ENCODE results near the gene NELFCD. TPM values are rescaled to one million over a fixed set of nuclear protein-coding genes. Genes with fewer than 3 reads are reported as not detected.

NELFCD gene
- total RNA-seq, 2 donors from 2014 or later = 55.0 to 85.2 TPM

DNA sequence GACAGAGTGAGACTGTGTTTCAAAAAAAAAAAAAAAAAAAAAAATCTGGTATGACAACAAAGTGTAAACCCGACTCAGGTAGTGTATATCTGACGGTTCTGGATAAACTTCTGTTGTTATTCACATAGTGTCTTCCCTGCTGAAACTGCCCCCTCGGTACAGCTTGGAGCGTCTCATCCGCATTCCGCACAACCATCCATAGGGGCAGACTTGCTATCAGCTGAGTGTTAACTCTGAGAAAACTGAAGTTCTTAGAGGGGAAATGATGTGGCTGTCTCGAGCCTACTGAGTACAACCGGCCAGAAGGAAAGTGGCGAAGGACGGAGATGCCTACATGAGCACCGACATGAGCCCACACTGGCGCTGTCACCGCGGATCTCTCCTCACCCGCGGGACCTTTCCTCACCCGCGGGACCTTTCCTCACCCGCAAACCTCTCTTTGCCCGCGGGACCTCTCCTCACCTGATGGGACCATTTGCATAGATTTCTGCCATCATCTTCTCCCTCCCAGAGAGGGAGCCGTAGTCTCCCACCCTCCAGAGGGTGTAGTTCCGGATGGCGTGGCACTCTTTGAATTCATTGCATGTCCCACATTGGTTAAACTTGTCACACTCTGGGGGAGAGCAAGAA lies 16.2 kb downstream of the NELFCD start:
- intact Hi-C loops (cut with DNase I) = no loop called here
- Histone ChIP-seq H3K36me3 (peaks cover 2 to 23% of the 10 kb centered on the region in 2 donors), H3K27ac (no peak overlapping the region), H3K27me3 (replicated peaks; ENCODE audit: insufficient read depth) (no peaks in the 10 kb centered on the region), H3K4me1 (replicated peaks) (no peaks in the 10 kb centered on the region), H3K4me3 (no peak overlapping the region), H3K9me3 (no peaks in the 10 kb centered on the region)
- TF ChIP-seq, protein P1, sequence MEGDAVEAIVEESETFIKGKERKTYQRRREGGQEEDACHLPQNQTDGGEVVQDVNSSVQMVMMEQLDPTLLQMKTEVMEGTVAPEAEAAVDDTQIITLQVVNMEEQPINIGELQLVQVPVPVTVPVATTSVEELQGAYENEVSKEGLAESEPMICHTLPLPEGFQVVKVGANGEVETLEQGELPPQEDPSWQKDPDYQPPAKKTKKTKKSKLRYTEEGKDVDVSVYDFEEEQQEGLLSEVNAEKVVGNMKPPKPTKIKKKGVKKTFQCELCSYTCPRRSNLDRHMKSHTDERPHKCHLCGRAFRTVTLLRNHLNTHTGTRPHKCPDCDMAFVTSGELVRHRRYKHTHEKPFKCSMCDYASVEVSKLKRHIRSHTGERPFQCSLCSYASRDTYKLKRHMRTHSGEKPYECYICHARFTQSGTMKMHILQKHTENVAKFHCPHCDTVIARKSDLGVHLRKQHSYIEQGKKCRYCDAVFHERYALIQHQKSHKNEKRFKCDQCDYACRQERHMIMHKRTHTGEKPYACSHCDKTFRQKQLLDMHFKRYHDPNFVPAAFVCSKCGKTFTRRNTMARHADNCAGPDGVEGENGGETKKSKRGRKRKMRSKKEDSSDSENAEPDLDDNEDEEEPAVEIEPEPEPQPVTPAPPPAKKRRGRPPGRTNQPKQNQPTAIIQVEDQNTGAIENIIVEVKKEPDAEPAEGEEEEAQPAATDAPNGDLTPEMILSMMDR (IDR thresholded peaks at IDR 0.05) = no peak
- no peak for TF ChIP-seq POLR2AphosphoS5 (IDR thresholded peaks at IDR 0.05)
- DNase-seq (ENCODE audit: low spot score) = no peak
- WGBS = 90% methylated on average over 24 of the region's 24 CpGs

DNA sequence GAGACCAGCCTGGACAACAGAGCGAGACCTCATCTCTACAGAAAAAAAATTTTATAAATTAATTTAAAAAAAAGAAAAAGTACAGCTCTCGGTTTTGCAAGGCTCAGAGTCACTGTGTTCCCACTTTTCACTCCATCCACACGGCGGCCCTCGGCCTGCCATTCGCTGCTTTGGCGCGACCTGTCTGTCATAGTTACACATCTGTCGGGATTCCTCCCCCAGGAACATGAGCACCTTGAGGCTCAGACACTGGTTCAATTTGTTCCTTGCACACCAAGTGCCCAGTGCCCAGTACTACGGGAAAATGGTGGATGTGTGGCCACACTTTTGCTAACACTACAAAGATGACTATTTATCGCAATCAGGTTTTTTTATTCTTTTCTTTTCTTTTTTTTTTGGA lies 17.6 kb downstream of the NELFCD start:
- no peak for DNase-seq (ENCODE audit: low spot score)
- Histone ChIP-seq H3K27ac (no peak overlapping the region), H3K4me1 (replicated peaks) (no peaks in the 10 kb centered on the region), H3K4me3 (no peak overlapping the region), H3K9me3 (no peaks in the 10 kb centered on the region), H3K36me3 (peaks cover 2 to 23% of the 10 kb centered on the region in 2 donors), H3K27me3 (replicated peaks; ENCODE audit: insufficient read depth) (no peaks in the 10 kb centered on the region)
- intact Hi-C loops (cut with DNase I) = no loop called here
- TF ChIP-seq POLR2A (IDR thresholded peaks at IDR 0.05) (no peak), POLR2AphosphoS5 (IDR thresholded peaks at IDR 0.05) (no peak)
- TF ChIP-seq, protein P1 (IDR thresholded peaks at IDR 0.05) = no peak
- WGBS = 92% methylated on average over 11 of the region's 11 CpGs

DNA sequence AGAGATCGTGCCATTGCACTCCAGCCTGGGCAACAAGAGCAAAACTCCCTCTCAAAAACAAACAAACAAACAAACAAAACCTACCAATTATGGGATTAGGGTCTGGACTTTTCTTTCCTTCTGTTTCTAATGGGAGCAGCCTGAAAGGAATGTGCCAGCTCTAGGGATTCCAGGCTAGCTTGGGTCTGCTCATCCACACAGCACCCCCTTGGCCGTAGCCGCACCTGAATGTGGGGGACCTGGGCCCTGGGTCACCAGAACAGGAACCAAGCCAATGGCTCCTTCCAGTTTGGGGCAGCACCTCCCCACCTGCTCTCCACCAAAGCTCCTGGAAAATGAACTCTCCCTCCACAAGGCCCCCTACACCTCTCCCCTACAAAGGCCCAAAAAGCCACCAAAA lies 19.3 kb downstream of the NELFCD start:
- Histone ChIP-seq H3K27me3 (replicated peaks; ENCODE audit: insufficient read depth) (no peaks in the 10 kb centered on the region), H3K4me3 (no peak overlapping the region), H3K36me3 (peaks cover 2 to 23% of the 10 kb centered on the region in 2 donors), H3K9me3 (no peaks in the 10 kb centered on the region), H3K4me1 (replicated peaks) (peaks cover under 1% of the 10 kb centered on the region), H3K27ac (no peak overlapping the region)
- no peak for DNase-seq (ENCODE audit: low spot score)
- 80% methylated on average over 3 of the region's 3 CpGs for WGBS
- TF ChIP-seq POLR2AphosphoS5 (IDR thresholded peaks at IDR 0.05) = no peak
- TF ChIP-seq, protein P1 (IDR thresholded peaks at IDR 0.05) = no peak
- no peak for TF ChIP-seq POLR2A (IDR thresholded peaks at IDR 0.05)
- intact Hi-C loops (cut with DNase I) = no loop called here

DNA sequence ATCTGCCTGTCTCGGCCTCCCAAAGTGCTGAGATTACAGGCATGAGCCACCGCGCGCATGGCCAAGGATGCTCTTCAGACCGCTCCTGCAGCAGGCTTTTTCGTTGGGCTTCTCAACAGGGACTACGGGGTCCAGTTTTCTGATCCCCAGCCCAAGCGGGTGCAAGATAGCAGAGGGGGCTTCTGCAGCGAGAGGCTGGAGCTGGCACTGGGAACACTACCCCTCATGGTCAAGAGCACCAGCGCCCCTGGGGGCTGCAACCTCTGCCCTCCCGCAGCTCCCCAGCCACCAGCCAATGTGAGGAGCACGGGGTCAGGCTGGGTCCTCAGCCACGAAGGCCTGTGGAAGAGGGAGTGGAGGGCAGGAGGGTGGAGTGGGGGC lies 20.0 kb downstream of the NELFCD start:
- TF ChIP-seq, protein P1 (IDR thresholded peaks at IDR 0.05) = no peak
- TF ChIP-seq POLR2A (IDR thresholded peaks at IDR 0.05) (no peak), POLR2AphosphoS5 (IDR thresholded peaks at IDR 0.05) (no peak)
- intact Hi-C loops (cut with DNase I) = no loop called here
- Histone ChIP-seq H3K9me3 (no peaks in the 10 kb centered on the region), H3K4me1 (replicated peaks) (peaks cover 7% of the 10 kb centered on the region), H3K27me3 (replicated peaks; ENCODE audit: insufficient read depth) (no peaks in the 10 kb centered on the region), H3K4me3 (no peak overlapping the region), H3K27ac (no peak overlapping the region), H3K36me3 (peaks cover 2 to 17% of the 10 kb centered on the region in 2 donors)
- WGBS = 89% methylated on average over 13 of the region's 13 CpGs
- DNase-seq (ENCODE audit: low spot score) = no peak

DNA sequence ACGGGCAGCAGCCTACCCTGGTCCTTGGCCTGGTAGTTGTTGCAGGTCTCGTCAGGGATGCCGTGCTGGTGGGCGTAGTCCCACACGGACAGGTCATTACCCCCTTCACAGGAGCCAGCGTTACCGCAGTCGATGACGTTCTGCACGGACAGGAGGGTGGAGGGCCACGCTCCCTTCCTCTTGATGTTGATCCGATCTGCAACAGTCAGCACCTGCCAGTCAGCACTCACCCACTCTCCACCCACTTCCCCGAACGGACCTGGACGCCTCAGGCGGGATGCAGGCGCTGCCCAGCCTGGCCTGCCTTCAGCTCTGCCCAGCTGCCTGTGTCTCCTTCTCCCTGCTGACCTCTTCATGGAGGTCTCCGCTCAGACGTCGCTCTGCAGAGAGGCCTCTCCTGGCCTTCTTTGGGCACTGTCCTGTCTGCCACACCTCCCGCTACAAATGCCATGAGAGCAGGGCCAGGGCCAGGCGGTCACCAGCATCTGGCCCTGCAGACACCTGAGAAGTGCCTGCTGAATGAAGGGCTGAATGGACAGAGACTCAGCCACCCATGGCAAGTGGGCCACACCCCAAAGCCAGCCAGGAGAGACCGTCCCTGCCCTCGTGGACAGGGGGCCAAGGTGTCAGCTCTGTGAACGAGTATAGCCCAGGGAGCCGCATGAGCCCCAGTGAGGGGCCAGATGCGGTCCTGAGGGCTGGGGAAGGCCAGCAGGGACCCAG lies 20.6 kb downstream of the NELFCD start:
- H3K27me3 ChIP-seq (replicated peaks; ENCODE audit: insufficient read depth) = no peaks in the 10 kb centered on the region
- TF ChIP-seq, protein P1 (IDR thresholded peaks at IDR 0.05) = no peak
- TF ChIP-seq POLR2AphosphoS5 (IDR thresholded peaks at IDR 0.05) = no peak
- TF ChIP-seq POLR2A (IDR thresholded peaks at IDR 0.05) = no peak
- no peak overlapping the region for H3K27ac ChIP-seq
- H3K9me3 ChIP-seq = no peaks in the 10 kb centered on the region
- H3K4me3 ChIP-seq = no peak overlapping the region
- 87% methylated on average over 25 of the region's 27 CpGs for WGBS
- no peak for DNase-seq (ENCODE audit: low spot score)
- H3K4me1 ChIP-seq (replicated peaks) = peaks cover 7% of the 10 kb centered on the region
- intact Hi-C loops (cut with DNase I) = no loop called here
- peaks cover 2 to 12% of the 10 kb centered on the region in 2 donors for H3K36me3 ChIP-seq
